GM19240 (cell line): ENCODE data around the gene KCNAB1.

Source experiments
- DNase-seq: peaks from one replicate; pipeline ENCODE4 v3.0.0; 2011; ENCODE audit warnings: low spot score; ENCODE audit not compliant: insufficient read length

The KCNAB1 gene

DNA sequence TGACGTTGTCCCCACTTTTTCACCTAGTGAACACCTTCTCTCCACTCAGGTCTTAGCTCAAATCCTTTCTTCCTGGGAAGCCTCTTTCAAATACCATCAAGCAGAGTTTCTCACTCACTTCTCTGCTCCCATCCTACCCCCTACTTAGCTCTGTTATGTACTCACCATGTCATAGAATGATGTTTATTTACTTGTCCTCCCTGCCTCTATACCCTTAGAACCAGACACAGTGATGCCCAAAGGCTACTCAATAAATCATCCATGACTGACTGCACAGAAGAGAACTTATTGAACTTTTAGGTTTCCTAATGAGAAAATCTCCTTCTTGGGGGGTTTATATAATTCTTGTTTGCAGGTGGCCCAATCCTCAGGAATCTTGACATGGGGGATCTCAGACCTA, 280.4 kb downstream of the KCNAB1 start:
- DNase-seq = no peak

DNA sequence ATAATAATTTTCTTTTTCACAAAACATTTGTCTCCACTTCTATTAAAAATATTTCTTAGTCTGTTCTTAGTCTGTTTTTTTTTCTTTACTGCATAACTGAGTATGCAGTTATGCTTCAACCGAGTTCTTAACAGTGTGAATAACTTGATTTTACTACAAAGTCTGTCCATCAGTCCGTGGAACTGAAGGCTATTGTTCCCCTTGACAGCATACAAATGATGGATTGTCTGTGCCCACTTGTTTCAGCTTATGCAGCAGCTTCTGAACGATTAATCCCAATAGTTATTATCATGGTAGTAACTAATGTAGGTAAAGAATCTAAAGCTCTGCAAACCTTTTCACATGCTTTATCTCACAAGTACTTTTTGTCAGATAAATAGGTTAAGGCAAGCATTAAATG, 283.8 kb downstream of the KCNAB1 start:
- DNase-seq = no peak

DNA sequence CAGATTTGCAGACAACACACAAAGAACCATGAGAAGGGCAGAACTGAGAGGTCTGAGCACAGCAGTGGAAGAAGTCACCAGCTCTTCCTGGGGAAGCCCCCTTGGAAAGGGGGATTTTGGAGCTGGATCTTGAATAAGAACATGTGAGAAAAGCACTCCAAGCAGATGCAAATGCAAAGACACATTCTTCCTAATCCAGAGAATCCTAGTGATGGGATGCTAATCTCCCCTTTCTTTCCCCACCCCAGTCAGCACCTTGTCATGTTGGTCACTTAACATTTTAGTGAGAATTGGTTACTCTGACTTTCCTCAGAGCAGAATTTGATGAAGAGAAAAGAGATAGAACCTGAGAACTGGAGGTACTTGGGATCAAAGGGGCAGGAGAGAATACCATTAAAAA, 286.0 kb downstream of the KCNAB1 start:
- no peak for DNase-seq

DNA sequence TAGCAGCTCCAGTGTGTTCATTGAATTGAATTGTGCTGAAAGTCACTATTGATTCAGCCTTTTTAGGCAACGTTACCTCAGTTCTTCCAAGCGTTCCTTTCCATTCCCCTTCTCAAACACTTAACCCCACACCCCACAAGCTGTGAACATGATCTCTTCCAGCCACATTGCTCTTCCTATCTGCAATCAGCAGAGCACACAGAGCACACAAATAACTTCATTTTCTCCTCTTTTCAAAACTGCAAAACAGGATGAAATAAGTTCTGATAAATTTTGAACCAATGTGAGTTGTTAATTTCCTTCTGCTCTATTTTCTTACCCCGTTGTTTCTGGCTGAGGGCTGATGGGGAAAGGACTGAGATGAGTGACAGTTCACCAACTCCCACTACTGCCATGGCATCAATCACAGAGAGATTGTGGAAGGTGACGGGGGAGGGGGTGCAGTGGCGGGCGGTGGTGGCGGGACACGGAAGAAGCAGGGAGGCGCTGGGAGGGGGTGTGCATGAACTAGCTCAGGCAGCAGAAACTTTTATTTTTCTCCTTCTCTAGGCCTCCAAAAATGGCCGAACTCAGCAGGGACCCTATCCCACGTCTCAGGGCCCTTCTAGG, 287.3 kb downstream of the KCNAB1 start:
- no peak for DNase-seq

DNA sequence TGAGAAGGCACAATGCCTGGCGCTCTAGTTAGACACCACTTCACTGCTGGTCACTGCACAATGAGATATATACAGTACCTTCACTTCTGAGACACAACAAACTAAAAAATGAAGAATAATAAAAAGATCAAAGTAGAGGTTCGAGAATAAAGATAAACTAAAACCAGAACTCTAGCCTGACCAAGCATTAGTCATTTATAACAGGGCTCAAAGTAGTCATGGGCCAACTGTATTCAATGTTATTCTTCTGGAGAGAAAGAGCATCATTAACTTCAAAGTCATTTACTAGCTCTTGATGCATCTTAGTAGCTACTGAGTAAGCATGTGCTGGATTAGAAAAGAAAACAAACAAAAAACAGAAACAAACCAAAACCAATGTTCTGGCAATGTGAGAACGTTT, 289.3 kb downstream of the KCNAB1 start:
- no peak for DNase-seq

DNA sequence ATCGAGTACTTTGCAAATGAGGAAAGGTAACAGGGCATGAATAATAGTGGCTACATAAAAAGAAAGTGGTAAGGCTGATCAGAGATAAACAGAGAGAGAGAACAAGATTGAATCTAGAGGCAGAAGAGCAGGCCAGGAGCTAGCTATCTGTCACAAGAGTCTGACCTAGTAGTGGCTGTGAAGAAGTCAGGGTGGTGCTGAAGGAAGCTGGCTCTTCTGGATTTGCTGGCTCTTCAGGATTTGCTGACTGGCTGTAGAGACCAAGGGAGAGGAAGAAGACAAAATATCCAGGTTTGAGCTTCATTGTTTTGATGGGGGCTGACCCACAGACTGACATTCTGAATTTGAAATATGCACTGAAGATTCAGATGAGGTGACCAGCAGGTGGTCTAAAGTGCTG, 292.2 kb downstream of the KCNAB1 start:
- DNase-seq = no peak

DNA sequence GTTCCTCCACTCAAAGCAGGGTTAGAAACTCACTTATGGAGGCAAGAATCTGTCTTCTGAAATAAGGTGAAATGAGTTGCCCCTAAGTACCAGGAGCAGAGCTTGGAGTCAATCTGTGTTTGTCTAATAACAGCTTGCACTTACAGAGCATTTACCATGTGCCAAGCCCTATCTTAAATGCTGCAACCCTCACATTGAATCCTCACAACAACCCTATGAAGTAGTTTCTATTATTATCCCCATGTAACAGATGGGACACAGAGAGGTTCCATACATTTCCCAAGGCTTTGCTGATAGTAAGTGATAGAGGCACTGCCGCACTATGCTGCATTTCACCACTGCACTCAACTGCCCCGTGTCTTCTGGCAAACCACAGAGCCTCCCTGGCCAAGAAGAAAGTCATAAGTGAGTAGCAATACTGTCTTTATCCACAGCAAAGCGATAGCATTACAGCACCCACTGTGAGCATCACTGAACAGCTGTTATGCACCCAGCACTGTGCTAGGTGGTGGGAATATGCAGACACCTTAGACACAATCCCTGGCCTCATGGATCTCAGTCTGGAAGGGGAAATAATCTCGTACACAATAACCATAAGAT, 293.0 kb downstream of the KCNAB1 start:
- no peak for DNase-seq

DNA sequence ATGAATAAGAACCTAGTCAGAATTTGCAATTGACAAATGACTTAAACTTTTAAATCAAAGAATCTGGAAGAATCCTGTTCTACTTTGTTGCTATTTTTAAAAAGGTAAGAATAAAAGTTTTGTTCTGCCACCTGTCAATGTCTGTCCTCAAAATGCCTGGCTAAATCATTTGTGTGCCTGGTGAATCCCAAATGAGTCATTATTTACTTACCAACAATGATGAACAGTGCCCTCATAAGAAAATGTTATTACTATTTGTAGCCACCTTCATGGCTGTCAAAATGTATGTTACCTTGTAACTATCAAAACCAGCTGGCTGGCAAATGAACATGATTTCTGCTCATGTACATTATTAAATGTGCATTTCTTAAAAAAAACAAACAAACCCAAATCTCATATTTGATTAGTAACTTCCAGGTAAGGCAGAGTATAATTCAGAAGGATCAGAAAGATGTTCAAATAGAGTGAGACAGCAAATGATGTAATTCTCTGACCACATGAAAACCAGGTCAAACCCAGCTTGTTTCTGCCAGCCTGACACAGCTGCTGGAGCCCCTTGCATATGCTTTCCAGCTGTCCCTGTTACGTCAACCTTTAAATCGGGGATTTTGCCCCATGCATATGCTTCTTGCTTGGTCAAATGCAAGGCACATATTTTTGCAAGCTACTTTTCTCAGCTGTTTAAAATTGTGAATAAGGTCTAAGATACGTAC, 296.6 kb downstream of the KCNAB1 start:
- no peak for DNase-seq

DNA sequence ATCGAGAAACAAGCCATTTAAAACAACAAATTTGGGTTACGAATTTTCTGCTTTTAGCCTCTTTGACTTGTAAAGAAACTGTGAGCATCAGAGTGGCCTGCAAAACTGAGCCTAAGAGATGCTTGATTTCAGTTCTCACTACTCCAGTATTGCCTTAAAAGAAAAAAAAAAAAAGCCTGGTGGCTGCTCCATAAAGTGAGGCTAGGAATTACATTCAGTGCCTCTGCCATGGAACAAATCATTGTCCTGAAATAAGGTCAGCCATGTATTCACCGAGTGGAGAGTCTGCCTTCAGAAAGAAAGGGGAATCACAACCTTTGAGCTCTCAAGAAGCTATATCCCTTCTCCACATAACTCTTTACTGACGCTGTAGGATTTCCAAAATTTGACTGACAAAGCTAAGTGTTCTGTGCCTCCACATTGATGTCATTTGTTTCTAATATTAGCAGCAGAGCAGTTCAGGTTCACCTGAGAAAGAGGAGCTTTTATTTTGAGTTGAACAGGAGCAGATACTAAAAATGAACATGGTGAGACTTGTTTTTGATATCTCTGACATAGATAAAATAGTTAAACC, 297.3 kb downstream of the KCNAB1 start:
- DNase-seq = no peak

DNA sequence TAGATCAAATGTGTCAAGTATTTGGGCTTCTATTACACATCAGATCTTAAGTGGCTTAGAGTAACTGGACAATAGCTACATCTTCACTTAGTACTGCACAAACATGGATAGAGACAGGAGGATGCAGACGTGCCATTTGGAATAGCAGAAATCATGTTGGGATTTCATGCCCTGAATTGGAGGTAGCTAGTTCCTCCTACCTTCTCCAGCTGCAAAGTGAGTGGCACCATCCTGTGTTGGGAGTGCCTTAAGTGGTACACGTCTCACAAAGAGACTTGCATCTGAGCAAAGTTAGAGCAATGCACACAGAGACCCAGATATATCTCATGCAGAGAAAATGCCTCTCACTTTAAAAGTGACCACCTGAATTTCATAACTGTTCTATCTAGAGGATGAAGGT, 298.1 kb downstream of the KCNAB1 start:
- no peak for DNase-seq

DNA sequence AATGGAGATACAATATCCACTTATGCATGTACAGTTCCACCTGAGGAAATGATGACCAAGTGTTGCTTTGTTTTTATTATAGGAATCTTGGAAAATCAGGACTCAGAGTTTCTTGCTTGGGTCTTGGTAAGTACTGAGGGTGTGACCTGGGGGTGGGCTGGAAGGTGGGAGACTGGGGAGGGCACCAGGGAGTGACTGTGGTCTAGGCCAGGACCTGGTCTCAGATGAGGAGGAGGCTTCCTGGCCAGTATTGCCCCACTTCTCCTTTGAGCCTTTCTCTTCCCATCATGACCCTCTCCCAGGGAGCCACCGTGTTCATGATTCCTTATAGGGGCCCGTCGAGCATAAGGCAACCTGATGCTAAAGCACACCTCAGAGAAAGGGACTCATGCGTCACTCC, 301.2 kb downstream of the KCNAB1 start:
- no peak for DNase-seq

DNA sequence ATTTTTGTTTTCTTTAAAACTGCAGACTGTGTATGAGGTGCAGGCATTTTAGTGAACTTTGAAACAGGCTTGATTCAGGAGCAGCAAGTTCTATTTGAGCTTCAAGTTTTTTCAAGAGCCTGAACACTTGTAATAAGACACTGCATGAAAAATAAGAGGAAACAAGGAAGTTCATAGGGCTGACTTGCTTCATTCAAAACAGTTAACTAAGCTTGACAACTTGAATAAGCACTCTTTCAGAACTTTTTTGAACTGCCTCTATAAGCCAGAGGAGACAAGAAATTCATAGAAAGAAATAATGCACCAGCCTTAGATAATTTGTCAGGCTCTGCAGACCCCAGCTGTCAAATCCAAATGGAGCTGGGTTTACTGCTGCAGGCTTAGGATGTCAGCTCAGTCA, 304.4 kb downstream of the KCNAB1 start:
- DNase-seq = no peak

DNA sequence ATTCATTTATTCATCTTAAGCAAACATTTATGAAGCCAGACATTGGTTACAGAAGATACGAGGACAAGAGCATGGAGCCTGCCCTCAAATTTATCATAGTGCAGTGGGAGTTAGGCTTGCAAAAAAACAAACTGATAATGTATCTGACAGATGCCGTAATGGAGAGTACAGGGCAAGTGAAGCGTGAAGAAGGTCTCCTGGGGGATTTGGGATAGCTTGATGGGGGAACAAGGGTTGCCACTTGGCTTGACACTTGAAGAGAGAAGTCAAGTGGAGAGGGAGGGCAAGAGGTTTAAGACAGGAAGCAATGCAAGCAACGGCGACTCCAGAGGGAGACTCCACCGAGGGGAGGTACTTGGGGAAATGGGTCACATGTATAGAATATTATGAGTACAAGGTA, 305.3 kb downstream of the KCNAB1 start:
- no peak for DNase-seq

DNA sequence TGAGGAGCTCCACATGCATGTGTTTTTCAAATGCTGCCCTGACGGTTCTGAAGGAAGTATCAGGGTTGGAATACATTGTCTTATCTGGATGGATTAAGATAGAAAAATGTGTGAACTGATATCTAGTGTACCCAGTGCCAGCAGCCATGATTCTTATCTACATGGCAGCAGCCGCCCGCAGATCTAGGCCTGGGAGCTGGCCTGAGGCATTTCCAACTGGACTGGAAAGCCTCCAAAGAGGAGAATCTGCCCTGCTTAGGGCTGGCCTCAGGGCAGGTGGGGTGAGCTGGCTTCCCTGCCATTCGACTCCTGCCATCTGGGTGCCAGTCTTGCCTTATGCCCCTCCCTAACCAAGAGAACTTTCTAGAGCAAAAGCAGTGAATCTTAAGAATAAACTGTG, 308.7 kb downstream of the KCNAB1 start:
- DNase-seq = no peak

DNA sequence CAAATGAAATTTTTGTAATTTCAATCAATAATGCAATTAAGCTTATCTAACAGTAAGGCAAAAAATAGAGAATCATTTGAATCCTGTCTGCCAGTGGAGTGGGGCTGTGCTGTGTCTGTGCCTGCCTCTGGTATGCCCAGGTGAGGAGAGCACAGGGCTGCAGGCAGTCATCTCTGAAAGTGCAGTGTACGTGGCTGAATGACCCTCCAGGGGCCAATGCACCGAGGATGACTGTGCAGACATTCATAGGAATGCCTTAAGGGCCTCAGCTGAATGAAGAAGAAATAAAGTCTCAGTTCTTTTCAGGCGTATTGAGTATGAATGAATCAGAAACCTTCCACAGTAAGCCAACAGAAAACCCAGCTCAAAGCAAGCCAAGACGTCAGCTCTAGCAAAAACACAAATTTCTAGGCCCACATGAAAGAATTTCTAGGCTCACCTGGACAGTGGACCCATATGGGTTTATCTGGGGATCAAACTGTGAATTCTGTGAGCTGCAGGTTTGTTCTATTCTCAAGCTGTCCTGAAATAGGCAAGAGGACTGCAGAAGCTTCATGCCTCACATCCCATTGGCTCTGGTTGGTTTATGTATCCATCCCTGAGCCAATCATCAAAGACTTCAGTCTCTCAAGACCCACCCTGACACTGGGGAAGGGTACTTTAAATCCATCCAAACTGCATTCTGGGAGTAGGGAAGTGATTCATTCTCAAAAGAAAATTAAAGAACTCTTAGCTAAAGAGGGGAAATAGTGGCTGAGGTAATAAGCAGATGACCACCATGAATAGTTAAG, 311.2 kb downstream of the KCNAB1 start:
- no peak for DNase-seq

DNA sequence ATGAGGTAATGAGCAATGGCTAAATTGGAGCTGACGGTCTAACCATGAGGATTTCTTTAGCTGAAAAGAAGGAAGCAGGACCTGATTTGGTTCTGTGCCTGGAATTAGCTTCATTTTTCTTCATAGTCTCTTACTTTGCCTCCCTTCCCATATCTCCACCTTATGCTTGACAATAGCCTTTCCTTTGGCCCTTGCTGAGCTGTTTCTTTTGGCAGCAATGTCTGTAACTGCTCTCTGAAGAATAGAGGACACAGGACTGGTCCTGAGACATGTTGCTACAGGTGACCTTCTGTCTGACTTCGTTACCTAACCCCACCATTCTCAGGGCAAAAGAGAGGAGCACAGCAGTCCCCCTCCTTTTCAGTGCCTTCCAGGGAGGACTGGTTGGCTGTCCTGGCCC, 312.2 kb downstream of the KCNAB1 start:
- DNase-seq = no peak

DNA sequence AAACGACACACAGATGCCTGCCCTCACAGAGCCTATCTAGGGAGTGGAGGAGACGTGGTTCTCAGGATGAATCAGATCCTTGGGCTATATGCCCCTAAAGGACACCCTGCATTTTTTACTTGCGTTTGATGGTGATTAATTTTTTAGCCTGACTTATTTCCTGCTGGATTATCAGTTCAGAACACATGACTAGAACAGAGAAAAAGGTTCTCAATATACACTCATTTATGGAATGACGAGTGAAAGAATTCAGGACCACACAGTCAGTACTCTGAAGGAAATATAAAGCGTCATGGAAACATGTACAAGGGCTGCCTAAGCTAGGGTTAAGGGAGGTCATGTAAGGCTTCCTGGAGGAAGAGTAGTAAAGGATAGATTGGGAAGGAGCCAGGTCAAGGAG, 312.8 kb downstream of the KCNAB1 start:
- no peak for DNase-seq

DNA sequence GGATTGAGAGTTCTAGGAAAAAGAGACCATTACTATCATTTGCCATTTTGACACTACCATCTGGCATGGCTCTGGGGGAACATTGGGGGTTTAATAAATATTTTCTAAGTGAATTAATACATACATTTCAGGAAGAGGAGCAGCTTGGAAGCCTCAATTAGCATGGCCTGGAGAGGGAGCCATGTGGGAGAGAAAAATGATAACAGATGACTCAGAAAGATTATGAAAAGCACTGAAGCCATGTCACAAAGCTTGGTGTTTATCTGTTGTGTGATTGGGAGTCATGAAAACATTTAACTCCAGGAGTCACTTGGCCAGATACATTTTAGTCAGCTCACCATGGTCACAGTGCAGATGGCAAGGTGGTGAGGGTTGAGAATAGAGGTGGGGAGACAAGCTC, 313.5 kb downstream of the KCNAB1 start:
- DNase-seq = no peak

DNA sequence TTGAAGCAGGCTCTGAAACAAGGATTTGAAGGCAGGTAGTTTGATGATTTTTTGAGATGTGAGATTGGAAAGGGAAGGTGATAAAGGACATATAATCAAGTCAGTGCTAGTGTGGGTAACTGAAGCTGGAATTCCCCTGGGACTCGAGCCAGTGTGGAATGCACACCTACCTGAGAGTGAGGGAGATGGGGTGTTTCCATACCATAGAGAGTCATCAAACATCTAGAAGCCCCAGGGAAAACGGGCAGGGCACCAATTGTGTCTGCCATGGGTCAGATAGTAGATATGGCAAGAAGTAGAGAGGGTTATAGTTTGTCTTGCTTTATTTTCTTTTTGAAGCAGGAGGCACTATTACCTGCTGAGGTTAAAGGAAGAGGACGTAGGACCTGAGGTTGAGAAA, 314.5 kb downstream of the KCNAB1 start:
- no peak for DNase-seq

DNA sequence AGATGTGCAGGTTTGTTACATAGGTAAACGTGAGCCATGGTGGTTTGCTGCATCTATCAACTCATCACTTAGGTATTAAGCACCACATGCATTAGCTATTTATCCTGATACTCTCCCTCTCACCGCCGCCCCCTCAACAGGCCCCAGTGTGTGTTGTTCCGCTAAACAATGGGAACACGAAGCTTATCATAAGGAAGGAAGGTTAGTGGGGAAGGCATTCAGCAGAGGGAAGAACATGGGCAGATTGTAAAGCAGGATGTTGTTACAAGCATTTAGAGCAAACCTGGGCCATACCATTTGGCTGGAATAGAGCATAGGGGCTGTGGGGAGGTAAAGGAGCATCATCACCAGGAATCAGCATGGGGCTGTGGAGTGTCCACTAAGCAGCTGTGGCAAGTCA, 322.7 kb downstream of the KCNAB1 start:
- DNase-seq = no peak

DNA sequence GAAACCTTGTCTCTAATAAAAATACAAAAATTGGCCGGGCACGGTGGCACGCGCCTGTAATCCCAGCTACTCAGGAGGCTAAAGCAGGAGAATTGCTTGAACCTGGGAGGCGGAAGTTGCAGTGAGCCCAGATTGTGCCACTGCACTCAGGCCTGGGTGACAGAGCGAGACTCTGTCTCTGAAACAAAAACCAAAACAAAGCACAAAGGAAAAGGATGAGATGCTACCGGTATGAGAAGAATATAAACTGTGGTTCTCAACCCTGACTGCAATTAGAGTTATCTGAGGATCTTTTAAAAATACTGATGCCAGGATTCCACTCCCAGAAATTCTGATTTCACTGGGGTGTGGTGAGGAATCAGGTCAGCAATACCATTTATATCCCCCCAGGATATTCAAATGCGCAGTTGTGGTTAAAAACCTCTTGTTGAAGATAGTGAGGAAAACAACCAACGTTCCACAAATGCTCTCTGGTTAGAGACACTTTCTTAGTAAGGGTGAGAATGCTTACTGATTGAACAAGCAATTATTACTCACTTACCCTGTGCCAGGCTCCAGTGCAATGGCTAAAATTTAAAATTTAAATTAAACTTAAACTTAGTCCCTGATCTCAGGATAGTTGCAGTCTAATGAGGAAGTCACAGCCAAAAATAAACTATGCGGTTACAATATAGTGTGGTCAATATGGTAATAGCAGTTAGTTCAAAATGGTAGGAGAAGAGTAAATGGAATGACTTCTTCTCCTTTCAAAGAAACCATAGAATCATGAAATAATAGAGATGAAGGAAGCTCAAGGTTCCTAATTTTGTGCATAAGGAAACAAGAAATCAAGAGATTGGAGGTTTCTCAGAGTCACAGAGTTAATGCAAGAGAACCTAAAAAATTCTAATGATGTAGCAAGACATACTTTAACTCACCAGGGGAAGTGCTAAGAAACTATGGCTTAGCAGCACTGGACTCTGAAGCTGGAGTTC, 325.0 kb downstream of the KCNAB1 start:
- no peak for DNase-seq
